Thyroid gland (tissue), 4 donors: ENCODE data around the gene PPP1R12B. TPM values are rescaled to one million over a fixed set of nuclear protein-coding genes. Genes with fewer than 3 reads are reported as not detected.

Experiments
- DNase-seq, 2 donors: peaks; one replicate each; pipeline ENCODE4 v3.0.0-alpha.2; 2019
- H3K27ac ChIP-seq, 3 donors: fragments of 200-600 bp; sonication (generic); 1 replicate in 2 of 3; 2 replicates in 1 of 3; pipeline ENCODE4 v1.5.1; 2016 to 2019; ENCODE audit warnings: mild to moderate bottlenecking in 1 of 3, moderate library complexity in 1 of 3
- H3K27me3 ChIP-seq: fragments of 200-600 bp; sonication (generic); one replicate; pipeline ENCODE4 v1.5.1; 2019
- H3K36me3 ChIP-seq, 2 donors: fragments of 200-600 bp; sonication (generic); one replicate each; pipeline ENCODE4 v1.5.1; 2016 to 2019
- H3K4me1 ChIP-seq, 2 donors: fragments of 200-600 bp; sonication (generic); one replicate each; pipeline ENCODE4 v1.5.1; 2017 to 2019
- H3K4me3 ChIP-seq, 3 donors: fragments of 200-600 bp; sonication (generic); replicated peaks in 1 of 3; 1 replicate in 2 of 3; 2 replicates in 1 of 3; pipeline ENCODE4 v1.5.1; 2016; ENCODE audit warnings: mild to moderate bottlenecking in 1 of 3
- H3K9me3 ChIP-seq: fragments of 200-600 bp; sonication (generic); one replicate; pipeline ENCODE4 v1.5.1; 2017
- CTCF ChIP-seq, 6 experiments: fragments of 200-600 bp in 3 of 6; fragments of 450-650 bp in 3 of 6; sonication (generic) in 3 of 6; IDR thresholded peaks; one replicate each; pipeline ENCODE4 v1.5.1; 2016 to 2019; ENCODE audit warnings: antibody characterized with exemption in 6 of 6, mild to moderate bottlenecking in 2 of 6, inconsistent platforms in 1 of 6, moderate library complexity in 1 of 6
- POLR2A ChIP-seq, 2 donors: fragments of 450-650 bp; IDR thresholded peaks; one replicate each; pipeline ENCODE4 v1.6.1; 2017; ENCODE audit warnings: antibody characterized with exemption in 2 of 2, mild to moderate bottlenecking in 2 of 2, moderate library complexity in 1 of 2
- WGBS, 2 donors: methylation state at CpG; one replicate each; pipeline ENCODE4 v1.1.5; 2017; 5-methylcytosine and 5-hydroxymethylcytosine counted together
- intact Hi-C: fragments of 100-400 bp; cut with DNase I; formaldehyde crosslinking; loops from one replicate; pipeline ENCODE4 v1.15.1; 2023
- total RNA-seq, 4 donors: library from RNA; depleted of rRNA; stranded (reverse); fragments of >200 nt; gene quantifications; one replicate each; pipeline ENCODE4 v1.2.3, GENCODE V29; 2016

Gene PPP1R12B
- total RNA-seq, 4 donors from 2014 or later = 34.9 to 48.5 (median 41.3) TPM

GRCh38 chr1:202306535-202307345, 41.8 kb upstream of the PPP1R12B start:
- no peak for DNase-seq
- Histone ChIP-seq H3K27me3 (no peaks in the 10 kb centered on the region), H3K4me1 (no peaks in the 10 kb centered on the region), H3K27ac (no peak overlapping the region), H3K4me3 (no peak overlapping the region), H3K9me3 (no peaks in the 10 kb centered on the region), H3K36me3 (no peaks in the 10 kb centered on the region)
- TF ChIP-seq CTCF (IDR thresholded peaks at IDR 0.05) (no peak), POLR2A (IDR thresholded peaks at IDR 0.05) (no peak)
- intact Hi-C loops = no loop called here
- 76 to 86% methylated on average over 4 to 9 of the region's 9 CpGs for WGBS, 2 donors

- H3K36me3 ChIP-seq = no peaks in the 10 kb centered on the region
- no peaks in the 10 kb centered on the region for H3K27me3 ChIP-seq
- H3K27ac ChIP-seq = no peak overlapping the region
- no peaks in the 10 kb centered on the region for H3K4me1 ChIP-seq
- DNase-seq = no peak
- H3K9me3 ChIP-seq = no peaks in the 10 kb centered on the region
- H3K4me3 ChIP-seq = no peak overlapping the region
- TF ChIP-seq CTCF (IDR thresholded peaks at IDR 0.05) (no peak), POLR2A (IDR thresholded peaks at IDR 0.05) (no peak)
- intact Hi-C loops = loop anchor here (5.0 kb wide), 1 partner anchor 113 kb away; no protein-coding TSS in a partner anchor
Measured at GRCh38 chr1:202310071-202310725, 38.3 kb upstream of the PPP1R12B start.

DNA sequence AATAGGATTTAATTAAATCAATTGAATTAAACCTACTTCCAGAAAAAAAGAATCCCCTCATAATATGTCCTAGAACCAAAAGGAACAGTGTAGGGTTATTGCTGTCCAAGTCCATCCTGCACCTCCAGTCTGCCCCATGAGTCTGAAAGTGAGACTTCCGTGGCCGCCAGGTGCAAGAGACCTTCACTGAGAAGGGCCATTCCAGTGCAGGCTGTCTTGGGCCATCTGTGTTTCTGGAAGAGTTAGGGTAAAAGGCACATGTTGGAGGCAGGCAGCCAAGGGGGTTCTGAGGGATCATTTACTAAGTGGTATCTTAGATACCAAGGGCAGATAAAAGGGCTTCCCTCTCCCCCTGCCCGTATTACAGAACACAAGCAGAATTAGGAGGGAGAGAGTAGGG, 37.8 kb upstream of the PPP1R12B start:
- Histone ChIP-seq H3K27me3 (no peaks in the 10 kb centered on the region), H3K4me1 (no peaks in the 10 kb centered on the region), H3K9me3 (no peaks in the 10 kb centered on the region), H3K27ac (no peak overlapping the region), H3K36me3 (no peaks in the 10 kb centered on the region), H3K4me3 (no peak overlapping the region)
- DNase-seq = no peak
- TF ChIP-seq CTCF (IDR thresholded peaks at IDR 0.05) (no peak), POLR2A (IDR thresholded peaks at IDR 0.05) (no peak)
- WGBS, 2 donors = 95 to 98% methylated on average over 3 of the region's 3 CpGs
- intact Hi-C loops = loop anchor here (5.0 kb wide), 1 partner anchor 113 kb away; no protein-coding TSS in a partner anchor

GRCh38 chr1:202311875-202312635, 36.4 kb upstream of the PPP1R12B start:
- TF ChIP-seq POLR2A (IDR thresholded peaks at IDR 0.05) = no peak
- no peak for TF ChIP-seq CTCF (IDR thresholded peaks at IDR 0.05)
- H3K27me3 ChIP-seq = no peaks in the 10 kb centered on the region
- no peak overlapping the region for H3K4me3 ChIP-seq
- H3K27ac ChIP-seq = no peak overlapping the region
- no peak for DNase-seq
- H3K36me3 ChIP-seq = no peaks in the 10 kb centered on the region
- H3K4me1 ChIP-seq = no peaks in the 10 kb centered on the region
- no peaks in the 10 kb centered on the region for H3K9me3 ChIP-seq
- intact Hi-C loops = loop anchor here (5.0 kb wide), 1 partner anchor 115 kb away; no protein-coding TSS in a partner anchor
- 31% methylated on average over 14 of the region's 14 CpGs for WGBS, 2 donors
